Erythroblast (primary cell): Measurements from ENCODE around the gene KCTD19.

Experiments
- GATA1 ChIP-seq: IDR thresholded peaks from 2 replicates; pipeline ENCODE4 v1.6.1; 2011; ENCODE audit warnings: low read depth, mild to moderate bottlenecking, control low read depth, low read length, moderate library complexity
- POLR2A ChIP-seq: IDR thresholded peaks from 2 replicates; pipeline ENCODE4 v1.6.1; 2011; ENCODE audit warnings: mild to moderate bottlenecking, low read length

DNA sequence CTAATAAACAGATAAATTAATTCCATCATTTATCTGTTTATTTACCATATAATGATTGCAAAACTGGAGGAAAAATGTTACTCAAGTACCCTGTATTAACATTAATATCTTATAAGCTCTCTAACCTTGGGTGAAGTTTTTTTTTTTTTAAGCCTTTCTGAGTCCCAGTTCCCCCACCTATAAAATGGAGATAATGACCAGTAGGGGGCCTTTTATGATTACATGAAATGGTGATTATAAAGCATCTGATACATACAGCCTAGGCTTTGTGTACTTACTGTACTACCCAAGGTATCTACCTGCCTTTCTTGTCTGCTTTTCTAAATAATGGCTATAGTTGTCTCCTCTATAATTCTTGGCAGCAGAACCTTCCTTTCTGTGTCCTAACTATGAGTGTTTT lies 22.6 kb upstream of the KCTD19 start:
- TF ChIP-seq POLR2A (no peak), GATA1 (no peak)
